ENCODE results near the gene TTLL4. TPM values are rescaled to one million over a fixed set of nuclear protein-coding genes. Genes with fewer than 3 reads are reported as not detected.

The TTLL4 gene
- total RNA-seq, 1 experiment from 2014 or later, result 57.1 TPM

DNA sequence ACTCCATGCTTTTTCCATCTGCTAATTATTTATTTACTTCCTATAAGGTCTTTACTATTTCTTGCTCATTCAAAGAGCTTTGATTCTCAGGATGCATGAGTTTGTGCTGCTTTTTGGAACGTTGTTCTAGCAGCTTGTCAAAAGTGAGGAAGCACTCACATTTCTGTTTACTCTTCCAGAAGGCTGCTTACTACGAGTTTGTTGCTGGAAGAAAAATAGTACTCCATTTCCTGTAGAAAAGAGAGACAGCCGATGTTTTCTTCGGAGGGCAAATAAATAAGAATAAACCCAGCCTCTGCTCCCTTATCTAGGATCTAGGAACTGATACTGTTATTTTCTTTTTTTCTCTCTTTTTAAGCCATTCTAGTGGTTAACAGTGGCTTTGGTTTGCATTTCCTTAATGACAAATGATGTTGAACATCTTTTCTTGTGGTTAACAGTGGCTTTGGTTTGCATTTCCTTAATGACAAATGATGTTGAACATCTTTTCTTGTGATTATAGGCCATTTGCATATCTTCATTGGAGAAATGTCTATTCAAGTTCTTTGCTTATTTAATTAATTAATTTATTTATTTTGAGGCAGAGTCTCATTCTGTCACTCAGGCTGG is 91.9 kb downstream of the TTLL4 start:
- H3K4me2 ChIP-seq, result no peak overlapping the region
- H4K20me1 ChIP-seq (ENCODE audit: insufficient read depth), result no peaks in the 10 kb centered on the region
- no peaks in the 10 kb centered on the region for H3K79me2 ChIP-seq (ENCODE audit: low read depth)
- no peak for TF ChIP-seq EZH2 (IDR thresholded peaks at IDR 0.05; ENCODE audit: low read depth)
- TF ChIP-seq, protein P1, sequence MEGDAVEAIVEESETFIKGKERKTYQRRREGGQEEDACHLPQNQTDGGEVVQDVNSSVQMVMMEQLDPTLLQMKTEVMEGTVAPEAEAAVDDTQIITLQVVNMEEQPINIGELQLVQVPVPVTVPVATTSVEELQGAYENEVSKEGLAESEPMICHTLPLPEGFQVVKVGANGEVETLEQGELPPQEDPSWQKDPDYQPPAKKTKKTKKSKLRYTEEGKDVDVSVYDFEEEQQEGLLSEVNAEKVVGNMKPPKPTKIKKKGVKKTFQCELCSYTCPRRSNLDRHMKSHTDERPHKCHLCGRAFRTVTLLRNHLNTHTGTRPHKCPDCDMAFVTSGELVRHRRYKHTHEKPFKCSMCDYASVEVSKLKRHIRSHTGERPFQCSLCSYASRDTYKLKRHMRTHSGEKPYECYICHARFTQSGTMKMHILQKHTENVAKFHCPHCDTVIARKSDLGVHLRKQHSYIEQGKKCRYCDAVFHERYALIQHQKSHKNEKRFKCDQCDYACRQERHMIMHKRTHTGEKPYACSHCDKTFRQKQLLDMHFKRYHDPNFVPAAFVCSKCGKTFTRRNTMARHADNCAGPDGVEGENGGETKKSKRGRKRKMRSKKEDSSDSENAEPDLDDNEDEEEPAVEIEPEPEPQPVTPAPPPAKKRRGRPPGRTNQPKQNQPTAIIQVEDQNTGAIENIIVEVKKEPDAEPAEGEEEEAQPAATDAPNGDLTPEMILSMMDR (conservative IDR thresholded peaks at IDR 0.05), result no peak
- no peak for DNase-seq
- H2AFZ ChIP-seq, result no peak overlapping the region
- no peak overlapping the region for H3K27ac ChIP-seq
- ChIA-PET POLR2A (ENCODE audit: unreplicated experiment) (no interaction called here), CTCF (no interaction called here)
- BruUV-seq (replicated peaks), result no TSS peak
- intact Hi-C loops (cut with micrococcal nuclease; ENCODE audit: unreplicated experiment), result no loop called here
- H3K36me3 ChIP-seq (ENCODE audit: low read depth), result no peaks in the 10 kb centered on the region
- peaks cover 20% of the 10 kb centered on the region for H3K4me1 ChIP-seq (replicated peaks; ENCODE audit: insufficient read depth)
- no peaks in the 10 kb centered on the region for H3K9me2 ChIP-seq (ENCODE audit: insufficient read depth)
- H3K4me3 ChIP-seq, result no peak overlapping the region
- no peaks in the 10 kb centered on the region for H3K27me3 ChIP-seq (ENCODE audit: insufficient read depth, low read depth)
- peaks cover 3% of the 10 kb centered on the region; the same call in 1 of the 2 replicates for H3K9me3 ChIP-seq (ENCODE audit: insufficient read depth, low read depth)
- peaks cover 20% of the 10 kb centered on the region for H3F3A ChIP-seq (ENCODE audit: insufficient read depth, low read depth)

DNA sequence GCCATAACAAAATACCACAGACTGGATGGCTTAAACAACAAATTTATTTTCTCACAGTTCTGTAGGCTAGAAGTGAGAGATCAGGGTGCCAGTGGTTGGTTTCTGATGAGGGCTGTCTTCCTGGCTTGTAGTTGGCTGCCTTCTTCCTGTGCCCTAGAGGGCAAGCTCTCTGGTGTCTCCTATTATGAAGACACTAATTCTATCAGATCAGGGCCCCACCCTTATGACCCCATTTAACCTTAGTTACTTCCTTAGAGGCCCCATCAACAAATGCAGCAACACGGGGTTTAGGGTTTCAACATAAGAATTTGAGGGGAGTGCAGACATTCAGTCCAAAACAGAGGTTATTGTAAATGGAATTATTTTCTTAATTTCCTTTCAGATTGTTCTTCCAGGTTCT is 94.2 kb downstream of the TTLL4 start:
- Histone ChIP-seq H3K4me2 (no peak overlapping the region), H3K4me1 (replicated peaks; ENCODE audit: insufficient read depth) (peaks cover 20% of the 10 kb centered on the region), H2AFZ (no peak overlapping the region), H4K20me1 (ENCODE audit: insufficient read depth) (no peaks in the 10 kb centered on the region), H3K9me2 (ENCODE audit: insufficient read depth) (no peaks in the 10 kb centered on the region), H3K27me3 (ENCODE audit: insufficient read depth, low read depth) (no peaks in the 10 kb centered on the region), H3K36me3 (ENCODE audit: low read depth) (no peaks in the 10 kb centered on the region), H3K27ac (no peak overlapping the region), H3K9me3 (ENCODE audit: insufficient read depth, low read depth) (peaks cover 3% of the 10 kb centered on the region; the same call in 1 of the 2 replicates), H3K4me3 (no peak overlapping the region), H3K79me2 (ENCODE audit: low read depth) (no peaks in the 10 kb centered on the region), H3F3A (ENCODE audit: insufficient read depth, low read depth) (peaks cover 20% of the 10 kb centered on the region)
- intact Hi-C loops (cut with micrococcal nuclease; ENCODE audit: unreplicated experiment), result no loop called here
- CTCF ChIA-PET, result no interaction called here
- TF ChIP-seq, protein P1 (conservative IDR thresholded peaks at IDR 0.05), result no peak
- TF ChIP-seq EZH2 (IDR thresholded peaks at IDR 0.05; ENCODE audit: low read depth), result no peak
- POLR2A ChIA-PET (ENCODE audit: unreplicated experiment), result no interaction called here
- BruUV-seq (replicated peaks), result no TSS peak
- DNase-seq, result no peak

Other genes with a start within 250 kb of the TTLL4 start
- gene USP37, start 142.5 kb upstream of the TTLL4 start, total RNA-seq (2021), result 13.1 and 15.4 TPM in 2 replicates
- 45.8 and 46.0 TPM in 2 replicates for gene CNOT9, start 142.0 kb upstream of the TTLL4 start, total RNA-seq (2021)
- gene PLCD4, start 102.9 kb upstream of the TTLL4 start, total RNA-seq (2021), result 0.74 and 1.3 TPM in 2 replicates
- 23.1 and 23.7 TPM in 2 replicates for gene ZNF142, start 51.2 kb upstream of the TTLL4 start, total RNA-seq (2021)
- gene BCS1L, start 51.2 kb upstream of the TTLL4 start, total RNA-seq (2021), result 36.0 and 38.8 TPM in 2 replicates
- gene RNF25, start 38.8 kb upstream of the TTLL4 start, total RNA-seq (2021), result 24.6 and 27.2 TPM in 2 replicates
- 47.8 and 52.9 TPM in 2 replicates for gene STK36, start 38.7 kb upstream of the TTLL4 start, total RNA-seq (2021)
- 0.94 and 2.0 TPM in 2 replicates for gene CYP27A1, start 71.3 kb downstream of the TTLL4 start, total RNA-seq (2021)
- not detected in 2 replicates for gene PRKAG3, start 121.0 kb downstream of the TTLL4 start, total RNA-seq (2021)
- 0.33 and 0.45 TPM in 2 replicates for gene WNT6, start 149.0 kb downstream of the TTLL4 start, total RNA-seq (2021)
- 1.2 and 2.3 TPM in 2 replicates for gene WNT10A, start 170.0 kb downstream of the TTLL4 start, total RNA-seq (2021)
- 0.17 and 0.20 TPM in 2 replicates for gene CDK5R2, start 248.8 kb downstream of the TTLL4 start, total RNA-seq (2021)